ENCODE results near the gene GTPBP3. TPM values are rescaled to one million over a fixed set of nuclear protein-coding genes. Genes with fewer than 3 reads are reported as not detected.

Gene GTPBP3
- total and polyA plus RNA-seq, 2 experiments from 2014 or later, result 25.4 to 67.8 TPM

DNA sequence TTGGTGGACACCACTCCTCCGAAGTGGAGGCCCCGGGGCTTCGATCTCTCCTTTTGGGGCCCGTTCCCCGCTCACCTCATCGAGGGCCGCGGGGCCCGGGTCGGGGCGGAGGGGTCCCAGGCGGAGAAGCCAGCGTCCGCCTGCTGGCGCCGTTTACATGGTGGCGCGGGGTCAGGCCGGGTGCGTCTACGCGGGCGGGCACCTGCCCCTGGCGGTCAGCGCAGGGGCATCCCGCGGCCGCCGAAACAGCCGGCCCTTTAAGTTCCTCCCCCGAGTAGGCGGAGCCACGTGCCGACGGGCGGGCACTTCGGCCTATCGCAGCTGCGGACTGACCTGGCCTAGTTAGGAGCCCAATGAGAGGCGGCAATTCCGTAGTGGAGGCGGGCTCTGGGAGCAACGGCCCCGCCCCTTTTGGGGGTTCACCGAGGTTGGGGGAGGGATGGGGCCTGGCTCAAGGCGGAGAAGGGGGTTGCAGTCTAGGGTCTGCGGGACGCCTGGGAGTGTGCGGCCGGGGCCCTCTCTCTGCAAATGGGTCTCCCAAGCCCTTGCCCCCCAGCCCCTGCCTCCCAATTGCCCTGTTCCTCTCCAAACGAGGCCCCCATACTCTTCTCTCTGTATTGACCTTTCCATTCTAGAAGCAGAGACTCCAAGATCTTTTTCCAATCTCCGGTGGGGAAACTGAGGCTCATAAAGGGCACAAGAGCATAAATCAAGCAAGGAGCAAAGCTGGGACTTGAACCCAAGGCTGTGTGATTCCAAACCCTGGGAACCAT lies 34.0 kb upstream of the GTPBP3 start, which contains the start of gene ABHD8:
Gene ABHD8, minus strand, starts transcription at position 259 of the 773 bp plus-strand sequence. CDS start 1,809 bp downstream, outside the sequence.
- peaks cover 3% of the 10 kb centered on the region; the same call in 2 of the 3 replicates for H3K9me3 Mint-ChIP-seq
- H3K4me1 Mint-ChIP-seq, result peaks cover 36% of the 10 kb centered on the region
- Histone ChIP-seq H3K4me1 (ENCODE audit: insufficient read depth) (peaks cover 37% of the 10 kb centered on the region), H3K9me2 (ENCODE audit: insufficient read depth) (no peaks in the 10 kb centered on the region), H3K36me3 (ENCODE audit: insufficient read depth) (no peaks in the 10 kb centered on the region), H3K4me2 (peak within 1 kb of the TSS; percentile 80), H3K27ac (ENCODE audit: low read depth) (peak within 1 kb of the TSS; percentile 67; the same call in 1 of the 2 replicates), H2AFZ (no peak within 1 kb of the TSS), H3K79me2 (replicated peaks; ENCODE audit: insufficient read depth) (peaks cover 11% of the 10 kb centered on the region), H3F3A (replicated peaks; ENCODE audit: low read depth) (peaks cover 37% of the 10 kb centered on the region), H4K20me1 (replicated peaks; ENCODE audit: insufficient read depth) (peaks cover 3% of the 10 kb centered on the region; the same call in 1 of the 2 replicates), H3K4me3 (peak within 1 kb of the TSS; percentile 74), H3K27me3 (ENCODE audit: insufficient read depth) (no peaks in the 10 kb centered on the region)
- H3K27me3 Mint-ChIP-seq (ENCODE audit: insufficient read depth, low read depth, poor library complexity), result peaks cover 23% of the 10 kb centered on the region
- H3K27ac Mint-ChIP-seq, result peak within 1 kb of the TSS; percentile 51; the same call in 1 of the 2 replicates
- H3K4me3 Mint-ChIP-seq, result peak within 1 kb of the TSS; percentile 70
- DNase-seq (ENCODE audit: low spot score), result peak; percentile 99
- TF ChIP-seq ZNF331 (CRISPR knock-in tag; IDR thresholded peaks at IDR 0.05; ENCODE audit: low read depth), result no peak
- no peak for TF ChIP-seq NANOG (IDR thresholded peaks at IDR 0.05; ENCODE audit: borderline replicate concordance)
- TF ChIP-seq, protein P1, sequence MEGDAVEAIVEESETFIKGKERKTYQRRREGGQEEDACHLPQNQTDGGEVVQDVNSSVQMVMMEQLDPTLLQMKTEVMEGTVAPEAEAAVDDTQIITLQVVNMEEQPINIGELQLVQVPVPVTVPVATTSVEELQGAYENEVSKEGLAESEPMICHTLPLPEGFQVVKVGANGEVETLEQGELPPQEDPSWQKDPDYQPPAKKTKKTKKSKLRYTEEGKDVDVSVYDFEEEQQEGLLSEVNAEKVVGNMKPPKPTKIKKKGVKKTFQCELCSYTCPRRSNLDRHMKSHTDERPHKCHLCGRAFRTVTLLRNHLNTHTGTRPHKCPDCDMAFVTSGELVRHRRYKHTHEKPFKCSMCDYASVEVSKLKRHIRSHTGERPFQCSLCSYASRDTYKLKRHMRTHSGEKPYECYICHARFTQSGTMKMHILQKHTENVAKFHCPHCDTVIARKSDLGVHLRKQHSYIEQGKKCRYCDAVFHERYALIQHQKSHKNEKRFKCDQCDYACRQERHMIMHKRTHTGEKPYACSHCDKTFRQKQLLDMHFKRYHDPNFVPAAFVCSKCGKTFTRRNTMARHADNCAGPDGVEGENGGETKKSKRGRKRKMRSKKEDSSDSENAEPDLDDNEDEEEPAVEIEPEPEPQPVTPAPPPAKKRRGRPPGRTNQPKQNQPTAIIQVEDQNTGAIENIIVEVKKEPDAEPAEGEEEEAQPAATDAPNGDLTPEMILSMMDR (conservative IDR thresholded peaks at IDR 0.05; ENCODE audit: low read depth in 2 of 2), result peak; percentile 34 to 40
- no peak for TF ChIP-seq EZH2 (IDR thresholded peaks at IDR 0.05; ENCODE audit: low read depth, unreplicated experiment)
- TF ChIP-seq CREB1 (CRISPR knock-in tag; IDR thresholded peaks at IDR 0.05; ENCODE audit: low read depth), result peak; percentile 75
- TF ChIP-seq ZNF114 (CRISPR knock-in tag; IDR thresholded peaks at IDR 0.05), result no peak
- TF ChIP-seq JUNB (IDR thresholded peaks at IDR 0.05; ENCODE audit: unreplicated experiment), result no peak
- TF ChIP-seq, protein P2, sequence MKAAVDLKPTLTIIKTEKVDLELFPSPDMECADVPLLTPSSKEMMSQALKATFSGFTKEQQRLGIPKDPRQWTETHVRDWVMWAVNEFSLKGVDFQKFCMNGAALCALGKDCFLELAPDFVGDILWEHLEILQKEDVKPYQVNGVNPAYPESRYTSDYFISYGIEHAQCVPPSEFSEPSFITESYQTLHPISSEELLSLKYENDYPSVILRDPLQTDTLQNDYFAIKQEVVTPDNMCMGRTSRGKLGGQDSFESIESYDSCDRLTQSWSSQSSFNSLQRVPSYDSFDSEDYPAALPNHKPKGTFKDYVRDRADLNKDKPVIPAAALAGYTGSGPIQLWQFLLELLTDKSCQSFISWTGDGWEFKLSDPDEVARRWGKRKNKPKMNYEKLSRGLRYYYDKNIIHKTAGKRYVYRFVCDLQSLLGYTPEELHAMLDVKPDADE (IDR thresholded peaks at IDR 0.05), result no peak
- peak; percentile 79 for TF ChIP-seq POLR2AphosphoS5 (IDR thresholded peaks at IDR 0.05; ENCODE audit: low read depth)
- TF ChIP-seq, protein P3, sequence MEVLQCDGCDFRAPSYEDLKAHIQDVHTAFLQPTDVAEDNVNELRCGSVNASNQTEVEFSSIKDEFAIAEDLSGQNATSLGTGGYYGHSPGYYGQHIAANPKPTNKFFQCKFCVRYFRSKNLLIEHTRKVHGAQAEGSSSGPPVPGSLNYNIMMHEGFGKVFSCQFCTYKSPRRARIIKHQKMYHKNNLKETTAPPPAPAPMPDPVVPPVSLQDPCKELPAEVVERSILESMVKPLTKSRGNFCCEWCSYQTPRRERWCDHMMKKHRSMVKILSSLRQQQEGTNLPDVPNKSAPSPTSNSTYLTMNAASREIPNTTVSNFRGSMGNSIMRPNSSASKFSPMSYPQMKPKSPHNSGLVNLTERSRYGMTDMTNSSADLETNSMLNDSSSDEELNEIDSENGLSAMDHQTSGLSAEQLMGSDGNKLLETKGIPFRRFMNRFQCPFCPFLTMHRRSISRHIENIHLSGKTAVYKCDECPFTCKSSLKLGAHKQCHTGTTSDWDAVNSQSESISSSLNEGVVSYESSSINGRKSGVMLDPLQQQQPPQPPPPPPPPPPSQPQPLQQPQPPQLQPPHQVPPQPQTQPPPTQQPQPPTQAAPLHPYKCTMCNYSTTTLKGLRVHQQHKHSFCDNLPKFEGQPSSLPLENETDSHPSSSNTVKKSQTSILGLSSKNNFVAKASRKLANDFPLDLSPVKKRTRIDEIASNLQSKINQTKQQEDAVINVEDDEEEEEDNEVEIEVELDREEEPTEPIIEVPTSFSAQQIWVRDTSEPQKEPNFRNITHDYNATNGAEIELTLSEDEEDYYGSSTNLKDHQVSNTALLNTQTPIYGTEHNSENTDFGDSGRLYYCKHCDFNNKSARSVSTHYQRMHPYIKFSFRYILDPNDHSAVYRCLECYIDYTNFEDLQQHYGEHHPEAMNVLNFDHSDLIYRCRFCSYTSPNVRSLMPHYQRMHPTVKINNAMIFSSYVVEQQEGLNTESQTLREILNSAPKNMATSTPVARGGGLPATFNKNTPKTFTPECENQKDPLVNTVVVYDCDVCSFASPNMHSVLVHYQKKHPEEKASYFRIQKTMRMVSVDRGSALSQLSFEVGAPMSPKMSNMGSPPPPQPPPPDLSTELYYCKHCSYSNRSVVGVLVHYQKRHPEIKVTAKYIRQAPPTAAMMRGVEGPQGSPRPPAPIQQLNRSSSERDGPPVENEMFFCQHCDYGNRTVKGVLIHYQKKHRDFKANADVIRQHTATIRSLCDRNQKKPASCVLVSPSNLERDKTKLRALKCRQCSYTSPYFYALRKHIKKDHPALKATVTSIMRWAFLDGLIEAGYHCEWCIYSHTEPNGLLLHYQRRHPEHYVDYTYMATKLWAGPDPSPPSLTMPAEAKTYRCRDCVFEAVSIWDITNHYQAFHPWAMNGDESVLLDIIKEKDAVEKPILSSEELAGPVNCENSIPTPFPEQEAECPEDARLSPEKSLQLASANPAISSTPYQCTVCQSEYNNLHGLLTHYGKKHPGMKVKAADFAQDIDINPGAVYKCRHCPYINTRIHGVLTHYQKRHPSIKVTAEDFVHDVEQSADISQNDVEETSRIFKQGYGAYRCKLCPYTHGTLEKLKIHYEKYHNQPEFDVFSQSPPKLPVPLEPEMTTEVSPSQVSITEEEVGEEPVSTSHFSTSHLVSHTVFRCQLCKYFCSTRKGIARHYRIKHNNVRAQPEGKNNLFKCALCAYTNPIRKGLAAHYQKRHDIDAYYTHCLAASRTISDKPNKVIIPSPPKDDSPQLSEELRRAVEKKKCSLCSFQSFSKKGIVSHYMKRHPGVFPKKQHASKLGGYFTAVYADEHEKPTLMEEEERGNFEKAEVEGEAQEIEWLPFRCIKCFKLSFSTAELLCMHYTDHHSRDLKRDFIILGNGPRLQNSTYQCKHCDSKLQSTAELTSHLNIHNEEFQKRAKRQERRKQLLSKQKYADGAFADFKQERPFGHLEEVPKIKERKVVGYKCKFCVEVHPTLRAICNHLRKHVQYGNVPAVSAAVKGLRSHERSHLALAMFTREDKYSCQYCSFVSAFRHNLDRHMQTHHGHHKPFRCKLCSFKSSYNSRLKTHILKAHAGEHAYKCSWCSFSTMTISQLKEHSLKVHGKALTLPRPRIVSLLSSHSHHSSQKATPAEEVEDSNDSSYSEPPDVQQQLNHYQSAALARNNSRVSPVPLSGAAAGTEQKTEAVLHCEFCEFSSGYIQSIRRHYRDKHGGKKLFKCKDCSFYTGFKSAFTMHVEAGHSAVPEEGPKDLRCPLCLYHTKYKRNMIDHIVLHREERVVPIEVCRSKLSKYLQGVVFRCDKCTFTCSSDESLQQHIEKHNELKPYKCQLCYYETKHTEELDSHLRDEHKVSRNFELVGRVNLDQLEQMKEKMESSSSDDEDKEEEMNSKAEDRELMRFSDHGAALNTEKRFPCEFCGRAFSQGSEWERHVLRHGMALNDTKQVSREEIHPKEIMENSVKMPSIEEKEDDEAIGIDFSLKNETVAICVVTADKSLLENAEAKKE (CRISPR knock-in tag; IDR thresholded peaks at IDR 0.05), result no peak
- TF ChIP-seq EZH2phosphoT487 (IDR thresholded peaks at IDR 0.05; ENCODE audit: unreplicated experiment), result no peak
- no peak for TF ChIP-seq STAT1 (IDR thresholded peaks at IDR 0.05; ENCODE audit: unreplicated experiment)
- TF ChIP-seq, protein P4, sequence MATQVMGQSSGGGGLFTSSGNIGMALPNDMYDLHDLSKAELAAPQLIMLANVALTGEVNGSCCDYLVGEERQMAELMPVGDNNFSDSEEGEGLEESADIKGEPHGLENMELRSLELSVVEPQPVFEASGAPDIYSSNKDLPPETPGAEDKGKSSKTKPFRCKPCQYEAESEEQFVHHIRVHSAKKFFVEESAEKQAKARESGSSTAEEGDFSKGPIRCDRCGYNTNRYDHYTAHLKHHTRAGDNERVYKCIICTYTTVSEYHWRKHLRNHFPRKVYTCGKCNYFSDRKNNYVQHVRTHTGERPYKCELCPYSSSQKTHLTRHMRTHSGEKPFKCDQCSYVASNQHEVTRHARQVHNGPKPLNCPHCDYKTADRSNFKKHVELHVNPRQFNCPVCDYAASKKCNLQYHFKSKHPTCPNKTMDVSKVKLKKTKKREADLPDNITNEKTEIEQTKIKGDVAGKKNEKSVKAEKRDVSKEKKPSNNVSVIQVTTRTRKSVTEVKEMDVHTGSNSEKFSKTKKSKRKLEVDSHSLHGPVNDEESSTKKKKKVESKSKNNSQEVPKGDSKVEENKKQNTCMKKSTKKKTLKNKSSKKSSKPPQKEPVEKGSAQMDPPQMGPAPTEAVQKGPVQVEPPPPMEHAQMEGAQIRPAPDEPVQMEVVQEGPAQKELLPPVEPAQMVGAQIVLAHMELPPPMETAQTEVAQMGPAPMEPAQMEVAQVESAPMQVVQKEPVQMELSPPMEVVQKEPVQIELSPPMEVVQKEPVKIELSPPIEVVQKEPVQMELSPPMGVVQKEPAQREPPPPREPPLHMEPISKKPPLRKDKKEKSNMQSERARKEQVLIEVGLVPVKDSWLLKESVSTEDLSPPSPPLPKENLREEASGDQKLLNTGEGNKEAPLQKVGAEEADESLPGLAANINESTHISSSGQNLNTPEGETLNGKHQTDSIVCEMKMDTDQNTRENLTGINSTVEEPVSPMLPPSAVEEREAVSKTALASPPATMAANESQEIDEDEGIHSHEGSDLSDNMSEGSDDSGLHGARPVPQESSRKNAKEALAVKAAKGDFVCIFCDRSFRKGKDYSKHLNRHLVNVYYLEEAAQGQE (IDR thresholded peaks at IDR 0.05; ENCODE audit: unreplicated experiment), result no peak
- H3K36me3 Mint-ChIP-seq (ENCODE audit: low read depth), result peaks cover 14% of the 10 kb centered on the region
- ATAC-seq, result peak; percentile 77
